Measurements from ENCODE around the gene NEFH.
A peak's percentile ranks its signal among the peaks of the same experiment; 100 is the strongest.
"Not testable (repeated sequence)": the region's sequence is repeated elsewhere in the genome, so short reads cannot be mapped to it uniquely, and the experiment has no call there.

The NEFH gene

GRCh38 chr22:29464581-29464980 is 15.4 kb upstream of the NEFH start:
- DNase-seq (ENCODE audit: low spot score) = no peak

- DNase-seq (ENCODE audit: low spot score) = no peak
Measured at GRCh38 chr22:29469755-29470154, 10.3 kb upstream of the NEFH start.

- DNase-seq (ENCODE audit: low spot score) = peak; percentile 31
Measured at GRCh38 chr22:29470159-29470855, 9.7 kb upstream of the NEFH start.

- DNase-seq (ENCODE audit: low spot score) = no peak
Measured at GRCh38 chr22:29473001-29473400, 7.0 kb upstream of the NEFH start.

- DNase-seq (ENCODE audit: low spot score) = no peak
Measured at GRCh38 chr22:29475550-29475949, 4.5 kb upstream of the NEFH start.

GRCh38 chr22:29476116-29476515 is 3.9 kb upstream of the NEFH start:
- no peak for DNase-seq (ENCODE audit: low spot score)

GRCh38 chr22:29477723-29478318 is 2.2 kb upstream of the NEFH start:
- peak; percentile 70 for DNase-seq (ENCODE audit: low spot score)

GRCh38 chr22:29478326-29479276 is 1.4 kb upstream of the NEFH start:
- peak; percentile 49 for DNase-seq (ENCODE audit: low spot score)

- no peak for DNase-seq (ENCODE audit: low spot score)
Measured at GRCh38 chr22:29480262-29480511, 169 bp downstream of the NEFH start.

DNA sequence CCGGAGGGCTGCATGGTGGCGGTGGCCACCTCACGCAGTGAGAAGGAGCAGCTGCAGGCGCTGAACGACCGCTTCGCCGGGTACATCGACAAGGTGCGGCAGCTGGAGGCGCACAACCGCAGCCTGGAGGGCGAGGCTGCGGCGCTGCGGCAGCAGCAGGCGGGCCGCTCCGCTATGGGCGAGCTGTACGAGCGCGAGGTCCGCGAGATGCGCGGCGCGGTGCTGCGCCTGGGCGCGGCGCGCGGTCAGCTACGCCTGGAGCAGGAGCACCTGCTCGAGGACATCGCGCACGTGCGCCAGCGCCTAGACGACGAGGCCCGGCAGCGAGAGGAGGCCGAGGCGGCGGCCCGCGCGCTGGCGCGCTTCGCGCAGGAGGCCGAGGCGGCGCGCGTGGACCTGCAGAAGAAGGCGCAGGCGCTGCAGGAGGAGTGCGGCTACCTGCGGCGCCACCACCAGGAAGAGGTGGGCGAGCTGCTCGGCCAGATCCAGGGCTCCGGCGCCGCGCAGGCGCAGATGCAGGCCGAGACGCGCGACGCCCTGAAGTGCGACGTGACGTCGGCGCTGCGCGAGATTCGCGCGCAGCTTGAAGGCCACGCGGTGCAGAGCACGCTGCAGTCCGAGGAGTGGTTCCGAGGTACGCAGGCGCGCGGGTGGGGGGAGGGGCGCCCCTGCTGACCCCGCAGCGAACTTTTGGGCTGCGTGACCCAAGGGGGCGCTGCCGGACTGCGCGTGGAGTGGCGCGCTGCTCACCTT is 670 bp downstream of the NEFH start:
- DNase-seq (ENCODE audit: low spot score) = peak; percentile 77

DNA sequence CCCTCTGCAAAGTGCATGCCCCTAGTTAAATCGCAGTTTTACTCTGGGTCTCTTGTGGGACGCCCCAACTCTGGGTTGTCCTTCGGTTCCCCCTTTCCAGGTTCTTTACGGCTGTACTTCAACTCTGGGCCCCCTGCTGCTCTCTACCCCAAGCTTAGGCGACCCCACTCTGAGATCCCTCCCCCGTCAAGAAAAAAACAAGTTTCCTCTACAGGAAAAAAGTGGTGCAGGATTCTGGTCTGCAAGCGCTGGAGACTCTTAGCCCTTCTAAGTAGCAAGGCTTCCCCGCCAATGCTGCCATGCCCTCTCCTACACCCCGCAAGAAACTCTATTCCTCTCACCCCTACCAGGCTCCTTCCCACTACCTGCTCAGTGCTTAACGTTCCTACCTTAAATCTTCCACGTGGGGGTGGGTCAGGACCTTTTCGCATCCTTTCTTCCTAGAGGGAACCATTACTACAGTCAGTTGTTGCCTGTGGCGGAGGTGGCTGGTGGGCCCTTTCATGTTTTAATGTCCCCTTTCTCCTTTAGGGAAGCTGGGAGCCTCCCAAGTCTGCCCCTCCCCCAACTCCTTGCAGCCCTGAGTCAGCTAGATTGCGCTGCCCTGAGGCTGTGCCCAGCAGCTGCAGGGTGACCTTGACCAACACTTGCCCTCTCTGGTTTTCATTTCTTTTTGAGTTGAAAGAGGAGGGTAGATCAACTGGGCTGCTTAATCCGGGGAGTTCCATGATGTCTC is 1.4 kb downstream of the NEFH start:
- no peak for DNase-seq (ENCODE audit: low spot score)

GRCh38 chr22:29482253-29482652 is 2.2 kb downstream of the NEFH start:
- no peak for DNase-seq (ENCODE audit: low spot score)

GRCh38 chr22:29482726-29483125 is 2.7 kb downstream of the NEFH start:
- no peak for DNase-seq (ENCODE audit: low spot score)

DNA sequence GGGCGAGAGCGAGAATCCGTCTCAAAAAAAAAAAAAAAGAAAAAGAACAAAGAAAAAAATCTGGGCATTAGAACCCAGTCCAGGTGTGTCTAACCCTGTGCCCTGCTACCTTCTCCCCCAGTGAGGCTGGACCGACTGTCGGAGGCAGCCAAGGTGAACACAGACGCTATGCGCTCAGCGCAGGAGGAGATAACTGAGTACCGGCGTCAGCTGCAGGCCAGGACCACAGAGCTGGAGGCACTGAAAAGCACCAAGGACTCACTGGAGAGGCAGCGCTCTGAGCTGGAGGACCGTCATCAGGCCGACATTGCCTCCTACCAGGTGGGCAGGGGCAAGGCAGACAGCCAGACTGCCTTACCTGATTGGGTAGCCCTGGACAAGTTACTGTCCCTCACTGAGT is 3.2 kb downstream of the NEFH start:
- DNase-seq (ENCODE audit: low spot score) = no peak

GRCh38 chr22:29484642-29485041 is 4.6 kb downstream of the NEFH start:
- no peak for DNase-seq (ENCODE audit: low spot score)

GRCh38 chr22:29485448-29485847 is 5.4 kb downstream of the NEFH start:
- no peak for DNase-seq (ENCODE audit: low spot score)

DNA sequence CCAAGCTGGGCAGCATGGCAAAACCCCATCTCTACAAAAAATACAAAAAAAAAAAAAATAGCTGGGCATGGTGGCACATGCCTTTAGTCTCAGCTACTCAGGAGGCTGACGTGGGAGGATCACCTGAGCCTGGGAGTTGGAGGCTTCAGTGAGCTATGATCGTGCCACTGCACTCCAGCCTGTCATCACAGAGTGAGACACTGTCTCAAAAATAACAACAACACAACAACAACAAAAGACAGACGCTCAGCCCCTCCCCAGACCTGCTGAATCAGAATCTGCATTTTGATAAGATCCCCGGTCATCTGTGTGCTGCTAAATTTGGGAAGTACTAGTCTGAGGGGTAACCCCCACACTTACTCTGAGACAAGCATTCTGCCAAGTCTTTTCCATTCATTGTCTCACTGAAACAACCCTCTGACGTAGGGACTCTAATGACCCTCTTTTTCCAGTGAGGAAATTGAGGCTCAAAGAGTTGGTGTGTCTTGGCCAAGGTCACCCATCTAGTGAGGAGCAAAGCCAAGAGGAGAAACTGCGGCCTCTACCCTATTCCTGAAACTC is 7.5 kb downstream of the NEFH start:
- DNase-seq (ENCODE audit: low spot score) = no peak

DNA sequence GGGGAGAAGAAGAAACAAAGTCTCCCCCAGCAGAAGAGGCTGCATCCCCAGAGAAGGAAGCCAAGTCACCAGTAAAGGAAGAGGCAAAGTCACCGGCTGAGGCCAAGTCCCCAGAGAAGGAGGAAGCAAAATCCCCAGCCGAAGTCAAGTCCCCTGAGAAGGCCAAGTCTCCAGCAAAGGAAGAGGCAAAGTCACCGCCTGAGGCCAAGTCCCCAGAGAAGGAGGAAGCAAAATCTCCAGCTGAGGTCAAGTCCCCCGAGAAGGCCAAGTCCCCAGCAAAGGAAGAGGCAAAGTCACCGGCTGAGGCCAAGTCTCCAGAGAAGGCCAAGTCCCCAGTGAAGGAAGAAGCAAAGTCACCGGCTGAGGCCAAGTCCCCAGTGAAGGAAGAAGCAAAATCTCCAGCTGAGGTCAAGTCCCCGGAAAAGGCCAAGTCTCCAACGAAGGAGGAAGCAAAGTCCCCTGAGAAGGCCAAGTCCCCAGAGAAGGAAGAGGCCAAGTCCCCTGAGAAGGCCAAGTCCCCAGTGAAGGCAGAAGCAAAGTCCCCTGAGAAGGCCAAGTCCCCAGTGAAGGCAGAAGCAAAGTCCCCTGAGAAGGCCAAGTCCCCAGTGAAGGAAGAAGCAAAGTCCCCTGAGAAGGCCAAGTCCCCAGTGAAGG is 9.2 kb downstream of the NEFH start:
- not testable (repeated sequence) for DNase-seq (ENCODE audit: low spot score)

DNA sequence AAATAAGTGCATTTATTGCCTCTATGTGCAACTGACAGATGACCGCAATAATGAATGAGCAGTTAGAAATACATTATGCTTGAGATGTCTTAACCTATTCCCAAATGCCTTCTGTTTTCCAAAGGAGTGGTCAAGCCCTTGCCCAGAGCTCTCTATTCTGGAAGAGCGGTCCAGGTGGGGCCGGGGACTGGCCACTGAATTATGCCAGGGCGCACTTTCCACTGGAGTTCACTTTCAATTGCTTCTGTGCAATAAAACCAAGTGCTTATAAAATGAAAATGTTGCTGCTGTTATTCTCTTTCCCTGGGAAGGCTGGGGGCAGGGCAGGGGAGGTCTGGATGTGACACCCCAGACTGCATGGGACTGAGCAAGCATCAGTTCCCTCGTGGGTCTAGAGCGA is 11.0 kb downstream of the NEFH start:
- DNase-seq (ENCODE audit: low spot score) = no peak

DNA sequence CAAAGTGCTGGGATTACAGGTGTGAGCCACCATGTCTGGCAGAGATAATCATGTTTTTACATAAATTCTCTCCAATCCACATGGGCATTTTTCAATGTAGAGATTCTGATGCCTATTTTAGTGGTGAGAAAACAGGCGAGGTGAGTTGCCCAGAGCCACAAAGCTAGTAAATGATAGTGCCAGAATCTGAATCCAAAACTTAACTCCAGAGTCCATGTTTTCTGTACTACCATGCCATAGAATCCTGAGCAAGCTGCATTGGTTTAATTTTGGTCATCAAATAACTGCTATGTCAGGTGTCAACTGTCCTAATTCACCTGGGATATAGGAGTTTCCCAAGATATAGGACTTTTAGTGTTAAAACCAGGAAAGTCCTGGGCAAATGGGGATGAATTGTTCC is 13.6 kb downstream of the NEFH start:
- DNase-seq (ENCODE audit: low spot score) = no peak

- no peak for DNase-seq (ENCODE audit: low spot score)
Measured at GRCh38 chr22:29499852-29500251, 19.8 kb downstream of the NEFH start.

All from cerebellar cortex (tissue), 1 donor.